ENCODE data around the gene CCDC134.
A peak's percentile ranks its signal among the peaks of the same experiment; 100 is the strongest.

Gene CCDC134

GRCh38 chr22:41800348-41801146, at the start of gene CCDC134:
CCDC134 (plus strand) TSS chr22:41800679; CDS start chr22:41808891, 8,212 bp downstream.
- peak; percentile 92 to 93 for DNase-seq

- no peak for DNase-seq
These were observed 48.2 kb upstream of the CCDC134 start for GRCh38 chr22:41752011-41752970.

GRCh38 chr22:41753984-41754383, 46.5 kb upstream of the CCDC134 start:
- no peak for DNase-seq

DNA sequence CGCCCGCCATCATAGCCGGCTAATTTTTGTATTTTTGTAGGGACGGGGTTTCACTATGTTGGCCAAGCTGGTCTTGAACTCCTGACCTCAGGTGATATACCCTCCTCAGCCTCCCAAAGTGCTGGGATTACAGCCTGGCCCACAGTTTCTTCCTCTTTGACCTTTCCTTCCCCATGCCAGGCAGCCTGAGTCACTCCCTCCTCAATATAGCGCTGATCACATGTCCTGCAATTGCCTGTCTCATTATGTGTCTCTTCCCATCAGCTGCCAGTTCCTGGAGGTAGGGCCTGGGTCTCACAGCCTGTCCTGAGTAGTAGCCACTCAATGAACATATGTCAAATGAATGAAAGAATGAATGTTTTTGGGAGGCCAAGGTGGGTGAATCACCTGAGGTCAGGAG, 43.0 kb upstream of the CCDC134 start:
- DNase-seq = peak in 1 of 2 donors; percentile 3

GRCh38 chr22:41758231-41758630, 42.2 kb upstream of the CCDC134 start:
- no peak for DNase-seq

GRCh38 chr22:41762980-41763779, 37.3 kb upstream of the CCDC134 start:
- peak; percentile 25 to 29 for DNase-seq

GRCh38 chr22:41766476-41766875, 34.0 kb upstream of the CCDC134 start:
- DNase-seq = no peak

GRCh38 chr22:41768430-41768829, 32.0 kb upstream of the CCDC134 start:
- peak in 1 of 2 donors; percentile 45 for DNase-seq

DNA sequence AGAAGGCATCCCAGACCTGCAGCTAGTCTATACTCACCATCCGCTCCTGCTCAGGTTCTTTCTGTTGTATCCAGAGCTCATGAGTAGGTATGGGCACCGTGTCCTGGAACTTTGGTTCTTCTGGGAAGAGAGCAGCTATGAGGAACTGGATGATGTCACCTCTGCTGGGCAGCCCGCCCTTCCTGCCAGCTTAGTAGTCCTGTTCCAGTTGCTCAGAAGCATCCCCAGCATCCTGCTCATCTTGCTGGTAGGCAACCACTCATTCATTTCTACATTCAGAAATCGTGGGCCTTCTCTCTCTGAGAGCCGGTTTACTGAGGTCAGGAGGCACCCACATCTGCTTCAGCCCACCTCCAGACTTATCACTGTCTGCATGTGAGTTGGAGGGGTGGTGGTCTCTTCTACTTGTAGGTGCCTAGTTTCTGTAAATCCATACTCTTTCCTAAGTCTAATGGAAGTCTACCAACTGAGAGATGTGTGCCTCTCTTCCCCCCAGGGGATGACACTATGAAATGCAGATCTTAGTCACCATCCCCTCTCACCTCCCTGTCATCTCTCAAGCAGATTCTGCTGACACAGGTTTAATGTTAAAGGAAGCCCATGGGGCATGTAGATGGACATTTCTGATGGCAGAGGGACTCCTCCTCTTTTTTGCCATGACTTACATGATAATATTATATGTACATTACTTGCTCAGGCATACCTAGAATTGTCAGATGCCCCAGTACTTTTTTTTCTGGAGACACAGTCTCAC, 29.6 kb upstream of the CCDC134 start:
- no peak for DNase-seq

GRCh38 chr22:41772198-41772597, 28.3 kb upstream of the CCDC134 start:
- no peak for DNase-seq

- DNase-seq = no peak
These were observed 27.8 kb upstream of the CCDC134 start for GRCh38 chr22:41772645-41773044.

DNA sequence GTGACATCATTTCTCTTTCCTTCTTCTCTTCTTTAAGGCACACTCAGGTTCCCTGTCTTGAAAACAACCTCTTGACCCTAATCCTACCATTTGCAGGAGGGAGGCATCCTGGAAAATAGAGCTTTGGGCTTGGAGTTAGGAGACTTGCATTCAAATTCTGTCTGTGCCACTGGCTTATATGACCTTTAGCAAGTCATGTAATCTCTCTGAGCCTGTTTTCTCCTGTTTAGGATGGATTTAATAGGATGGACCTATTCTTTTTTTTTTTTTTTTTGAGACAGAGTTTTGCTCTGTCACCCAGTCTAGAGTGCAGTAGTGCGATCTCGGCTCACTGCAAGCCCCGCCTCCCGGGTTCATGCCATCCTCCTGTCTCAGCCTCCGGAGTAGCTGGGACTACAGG, 25.1 kb upstream of the CCDC134 start:
- DNase-seq = no peak

GRCh38 chr22:41775976-41776375, 24.5 kb upstream of the CCDC134 start:
- DNase-seq = no peak

DNA sequence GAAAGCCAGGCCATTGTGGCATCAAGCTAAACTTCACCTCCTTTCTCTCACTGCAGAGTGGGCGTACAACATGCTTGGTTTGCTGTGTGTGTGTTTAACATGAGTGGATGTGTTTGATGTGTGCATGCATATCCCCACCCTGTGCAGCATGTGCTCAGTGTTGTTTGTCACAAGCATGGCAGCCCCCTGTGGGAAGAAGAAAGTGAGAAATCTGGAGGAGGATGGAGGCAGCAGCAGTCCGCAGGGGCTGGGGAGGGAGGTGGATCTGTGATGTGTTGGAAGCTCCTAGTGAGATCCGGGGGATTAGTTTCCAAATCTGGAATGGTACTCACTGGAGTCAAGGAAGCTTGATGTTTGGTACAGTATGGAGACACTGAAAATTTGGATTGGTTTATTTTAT, 24.1 kb upstream of the CCDC134 start:
- no peak for DNase-seq

DNA sequence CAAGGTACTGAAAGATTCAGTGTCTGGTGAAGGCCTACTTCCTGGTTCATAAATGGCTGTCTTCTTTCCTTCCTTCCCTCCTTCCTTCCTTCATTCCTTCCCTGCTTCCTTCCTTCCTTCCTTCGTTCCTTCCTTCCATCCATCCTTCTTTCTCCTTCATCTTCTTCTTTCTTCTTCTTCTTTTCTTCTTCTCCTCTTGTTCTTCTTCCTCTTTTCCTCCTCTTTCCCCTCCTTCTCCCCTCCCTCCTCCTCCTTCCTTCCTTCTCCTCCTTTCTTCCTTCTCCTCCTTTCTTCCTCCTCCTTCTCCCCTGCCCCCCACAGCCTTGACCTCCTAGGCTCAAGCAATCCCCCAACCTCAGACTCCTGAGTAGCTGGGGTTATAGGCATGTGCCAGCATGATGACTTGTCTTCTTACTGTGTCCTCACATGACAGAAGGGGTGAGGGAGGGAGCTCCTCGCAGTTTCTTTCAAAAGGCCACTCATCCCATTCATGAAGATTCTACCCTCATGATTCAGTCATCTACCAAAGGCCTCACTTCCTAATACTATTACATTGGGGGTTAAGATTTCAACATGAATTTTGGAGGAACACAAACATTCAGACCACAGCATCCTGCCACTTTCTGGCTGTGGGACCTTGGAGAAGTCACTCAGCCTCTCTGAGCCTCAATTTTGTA, 22.6 kb upstream of the CCDC134 start:
- peak in 1 of 2 donors; percentile 49 for DNase-seq

GRCh38 chr22:41779929-41780505, 20.5 kb upstream of the CCDC134 start:
- DNase-seq = no peak

DNA sequence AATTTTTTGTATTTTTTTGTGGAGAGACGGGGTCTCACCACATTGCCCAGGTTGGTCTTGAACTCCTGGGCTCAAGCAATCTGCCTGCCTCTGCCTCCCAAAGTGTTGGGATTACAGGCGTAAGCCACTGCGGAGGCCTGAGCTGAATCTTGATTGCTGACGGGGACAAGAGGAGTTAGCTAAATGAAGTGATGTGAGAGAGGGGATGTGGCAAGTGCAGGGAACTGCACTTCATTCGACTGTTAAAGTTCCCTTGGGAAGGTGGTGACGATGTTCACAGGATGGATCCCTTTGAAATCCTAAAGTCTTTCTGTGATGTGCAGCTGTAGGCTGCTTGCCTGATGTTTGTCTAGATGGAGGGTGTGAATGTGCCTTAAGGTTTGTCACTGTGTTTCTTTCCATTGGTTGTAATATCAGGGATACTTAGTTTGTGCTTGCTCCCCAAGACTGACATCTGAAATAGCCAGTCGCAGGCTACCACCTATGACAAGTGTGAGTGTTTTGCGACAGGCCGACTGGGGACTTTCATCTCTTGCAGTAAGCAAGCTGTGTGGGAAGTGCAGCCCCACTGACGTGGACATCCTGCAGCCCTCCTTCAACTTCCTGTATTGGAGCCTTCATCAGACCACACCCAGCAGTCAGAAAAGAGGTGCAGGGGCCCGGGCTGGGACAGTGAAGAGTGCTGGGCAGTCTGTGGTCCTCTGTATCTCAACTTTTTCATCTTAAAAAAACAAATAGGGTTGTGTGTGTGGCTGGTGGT, 19.6 kb upstream of the CCDC134 start:
- DNase-seq = peak; percentile 95 to 97

DNA sequence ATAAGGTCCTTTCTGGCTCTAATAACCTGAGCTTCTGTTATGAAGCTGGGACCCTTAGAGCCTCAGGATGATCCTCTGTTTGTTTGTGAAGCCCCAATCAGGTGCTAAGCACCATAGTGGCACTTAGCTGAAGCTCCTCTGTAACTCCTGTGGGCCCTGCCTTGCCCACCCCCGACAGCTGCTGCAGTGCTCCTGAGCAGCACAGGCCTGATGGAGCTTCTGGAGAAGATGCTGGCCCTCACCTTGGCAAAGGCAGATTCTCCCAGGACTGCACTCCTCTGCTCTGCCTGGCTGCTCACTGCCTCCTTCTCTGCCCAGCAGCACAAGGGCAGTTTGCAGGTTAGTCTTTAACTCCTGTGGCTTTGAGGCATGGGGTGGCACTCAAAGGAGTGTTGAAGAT, 19.0 kb upstream of the CCDC134 start:
- DNase-seq = peak in 1 of 2 donors; percentile 19

GRCh38 chr22:41782316-41782715, 18.2 kb upstream of the CCDC134 start:
- peak; percentile 29 to 50 for DNase-seq

DNA sequence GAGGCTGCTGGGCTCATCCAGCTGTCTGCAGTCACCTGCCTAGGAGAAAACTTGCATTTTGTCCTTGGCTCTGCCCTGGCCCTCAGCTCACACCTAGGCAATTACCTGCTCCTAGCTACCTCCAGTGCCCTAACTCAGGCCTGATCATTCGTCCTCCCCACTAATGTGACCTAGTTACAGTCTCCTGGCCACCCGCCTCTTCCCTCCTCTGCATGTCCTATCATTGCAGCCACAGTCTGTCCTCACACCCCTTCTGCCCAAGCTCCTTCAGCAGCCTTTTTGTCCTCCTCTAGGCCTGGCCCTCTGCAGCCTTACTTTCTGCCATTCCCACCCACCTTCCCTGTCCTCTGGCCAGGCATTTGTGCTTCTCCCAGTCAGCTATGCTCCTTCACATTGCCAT, 17.7 kb upstream of the CCDC134 start:
- no peak for DNase-seq
